Measurements from ENCODE around the gene TMEM213.

TMEM213 gene

GRCh38 chr7:138842111-138842510 lies 44.3 kb downstream of the TMEM213 start:
- DNase-seq (ENCODE audit: low read depth, low spot score), result peak; percentile 79

GRCh38 chr7:138843632-138844580 lies 46.1 kb downstream of the TMEM213 start:
- peak; percentile 50 for DNase-seq (ENCODE audit: low read depth, low spot score)

- DNase-seq (ENCODE audit: low read depth, low spot score), result no peak
These were observed 47.9 kb downstream of the TMEM213 start for GRCh38 chr7:138845711-138846110.

- DNase-seq (ENCODE audit: low read depth, low spot score), result no peak
These were observed 50.5 kb downstream of the TMEM213 start for GRCh38 chr7:138848056-138848980.

GRCh38 chr7:138849701-138850100 lies 51.9 kb downstream of the TMEM213 start:
- DNase-seq (ENCODE audit: low read depth, low spot score), result no peak

GRCh38 chr7:138852469-138852868 lies 54.7 kb downstream of the TMEM213 start:
- DNase-seq (ENCODE audit: low read depth, low spot score), result no peak

- no peak for DNase-seq (ENCODE audit: low read depth, low spot score)
These were observed 55.7 kb downstream of the TMEM213 start for GRCh38 chr7:138853448-138853847.

- DNase-seq (ENCODE audit: low read depth, low spot score), result no peak
These were observed 56.4 kb downstream of the TMEM213 start for GRCh38 chr7:138854115-138854645.

GRCh38 chr7:138857728-138858127 lies 59.9 kb downstream of the TMEM213 start:
- DNase-seq (ENCODE audit: low read depth, low spot score), result no peak

- DNase-seq (ENCODE audit: low read depth, low spot score), result no peak
These were observed 63.3 kb downstream of the TMEM213 start for GRCh38 chr7:138861051-138861450.

- no peak for DNase-seq (ENCODE audit: low read depth, low spot score)
These were observed 66.1 kb downstream of the TMEM213 start for GRCh38 chr7:138863931-138864330.

- no peak for DNase-seq (ENCODE audit: low read depth, low spot score)
These were observed 66.9 kb downstream of the TMEM213 start for GRCh38 chr7:138864667-138865066.

- no peak for DNase-seq (ENCODE audit: low read depth, low spot score)
These were observed 68.0 kb downstream of the TMEM213 start for GRCh38 chr7:138865843-138866242.

- no peak for DNase-seq (ENCODE audit: low read depth, low spot score)
These were observed 68.6 kb downstream of the TMEM213 start for GRCh38 chr7:138866353-138866752.

- no peak for DNase-seq (ENCODE audit: low read depth, low spot score)
These were observed 70.0 kb downstream of the TMEM213 start for GRCh38 chr7:138867744-138868143.

- DNase-seq (ENCODE audit: low read depth, low spot score), result no peak
These were observed 70.9 kb downstream of the TMEM213 start for GRCh38 chr7:138868711-138869110.

GRCh38 chr7:138869353-138869752 lies 71.6 kb downstream of the TMEM213 start:
- no peak for DNase-seq (ENCODE audit: low read depth, low spot score)

- DNase-seq (ENCODE audit: low read depth, low spot score), result no peak
These were observed 73.4 kb downstream of the TMEM213 start for GRCh38 chr7:138871065-138871813.

GRCh38 chr7:138871814-138872090 lies 74.0 kb downstream of the TMEM213 start:
- no peak for DNase-seq (ENCODE audit: low read depth, low spot score)

GRCh38 chr7:138872576-138872975 lies 74.8 kb downstream of the TMEM213 start:
- DNase-seq (ENCODE audit: low read depth, low spot score), result no peak

GRCh38 chr7:138873220-138873892 lies 75.6 kb downstream of the TMEM213 start:
- no peak for DNase-seq (ENCODE audit: low read depth, low spot score)
